ENCODE measurements around the gene MTTP.

The MTTP gene

DNA sequence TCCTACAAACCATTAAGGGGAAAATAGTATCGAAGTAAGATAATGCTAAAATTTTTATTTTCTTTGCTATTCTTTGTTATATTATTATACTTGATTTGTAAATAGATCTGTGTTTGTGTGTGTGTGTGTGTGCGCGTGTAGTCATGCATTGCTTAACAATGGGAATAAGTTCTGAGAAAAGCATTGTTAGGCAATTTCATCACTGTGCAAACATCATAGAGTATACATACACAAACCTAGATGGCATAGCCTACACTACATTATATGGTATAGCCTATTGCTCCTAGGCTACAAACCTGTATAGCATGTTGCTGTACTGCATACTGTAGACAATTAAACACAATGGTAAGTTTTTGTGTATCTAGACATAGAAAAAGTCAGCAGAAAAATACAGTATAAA lies 17.1 kb downstream of the MTTP start:
- TF ChIP-seq, protein P1, sequence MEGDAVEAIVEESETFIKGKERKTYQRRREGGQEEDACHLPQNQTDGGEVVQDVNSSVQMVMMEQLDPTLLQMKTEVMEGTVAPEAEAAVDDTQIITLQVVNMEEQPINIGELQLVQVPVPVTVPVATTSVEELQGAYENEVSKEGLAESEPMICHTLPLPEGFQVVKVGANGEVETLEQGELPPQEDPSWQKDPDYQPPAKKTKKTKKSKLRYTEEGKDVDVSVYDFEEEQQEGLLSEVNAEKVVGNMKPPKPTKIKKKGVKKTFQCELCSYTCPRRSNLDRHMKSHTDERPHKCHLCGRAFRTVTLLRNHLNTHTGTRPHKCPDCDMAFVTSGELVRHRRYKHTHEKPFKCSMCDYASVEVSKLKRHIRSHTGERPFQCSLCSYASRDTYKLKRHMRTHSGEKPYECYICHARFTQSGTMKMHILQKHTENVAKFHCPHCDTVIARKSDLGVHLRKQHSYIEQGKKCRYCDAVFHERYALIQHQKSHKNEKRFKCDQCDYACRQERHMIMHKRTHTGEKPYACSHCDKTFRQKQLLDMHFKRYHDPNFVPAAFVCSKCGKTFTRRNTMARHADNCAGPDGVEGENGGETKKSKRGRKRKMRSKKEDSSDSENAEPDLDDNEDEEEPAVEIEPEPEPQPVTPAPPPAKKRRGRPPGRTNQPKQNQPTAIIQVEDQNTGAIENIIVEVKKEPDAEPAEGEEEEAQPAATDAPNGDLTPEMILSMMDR (IDR thresholded peaks at IDR 0.05; ENCODE audit: low read depth, low read length, missing control alignments): no peak
- DNase-seq (ENCODE audit: low read depth): no peak
- no peak overlapping the region for H3K4me3 ChIP-seq (ENCODE audit: low read depth, low read length)

DNA sequence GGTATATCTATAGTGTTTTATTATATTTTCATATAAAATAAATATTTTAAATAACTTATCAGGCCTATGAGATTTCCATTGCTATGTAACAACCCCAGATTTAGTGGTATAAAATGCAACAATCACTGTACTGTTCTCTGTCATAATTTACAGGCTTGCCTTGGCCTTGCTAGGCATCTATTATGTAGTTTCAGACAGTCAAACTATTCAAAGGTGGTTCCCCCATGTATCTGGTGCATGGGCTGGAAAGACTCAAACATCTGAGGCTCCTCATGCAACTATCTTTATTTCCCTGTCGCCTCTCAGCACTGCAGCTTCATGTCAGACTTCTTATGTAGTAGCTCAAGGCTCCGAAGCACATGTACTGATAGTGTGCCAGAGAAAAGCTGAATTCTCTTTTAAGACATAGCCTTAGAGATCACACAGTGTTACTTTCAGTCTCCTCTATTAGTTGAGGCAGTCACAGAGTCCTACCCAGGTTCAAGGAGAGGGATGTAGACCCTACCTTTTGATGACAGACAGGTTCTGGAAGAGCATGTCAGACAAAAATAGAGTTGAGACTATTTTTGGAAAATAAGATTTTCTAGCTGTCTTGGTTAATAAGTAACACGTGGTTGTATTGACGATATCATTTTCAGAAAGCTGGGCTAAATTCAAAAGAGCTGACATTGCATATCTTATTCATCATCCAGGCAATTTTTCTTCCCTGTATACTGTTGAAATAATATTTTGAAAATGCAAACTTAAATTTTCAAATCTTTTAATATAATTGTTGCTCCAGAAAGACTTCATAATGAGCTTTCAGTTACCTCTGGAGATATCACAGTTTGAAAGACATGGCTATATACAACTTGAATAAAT lies 19.4 kb downstream of the MTTP start:
- TF ChIP-seq, protein P1 (IDR thresholded peaks at IDR 0.05; ENCODE audit: low read depth, low read length, missing control alignments): no peak
- H3K4me3 ChIP-seq (ENCODE audit: low read depth, low read length): no peak overlapping the region
- no peak for DNase-seq (ENCODE audit: low read depth)

DNA sequence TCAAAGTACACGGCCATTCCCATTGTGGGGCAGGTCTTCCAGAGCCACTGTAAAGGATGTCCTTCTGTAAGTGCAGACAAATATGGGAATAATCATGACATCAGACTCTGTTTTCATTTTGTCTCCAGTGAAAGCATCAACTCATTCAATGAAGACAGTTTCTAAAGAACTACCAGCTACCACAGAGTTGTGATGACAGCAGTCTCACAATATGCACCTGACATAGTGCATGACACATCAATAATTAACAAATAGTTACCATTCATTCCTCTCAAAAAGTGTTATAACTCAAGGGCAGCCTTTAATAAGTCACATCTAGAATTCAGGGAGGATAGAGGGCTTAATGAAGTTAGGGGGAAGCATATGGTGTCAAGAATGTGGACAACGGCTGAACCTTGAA lies 20.2 kb downstream of the MTTP start:
- TF ChIP-seq, protein P1 (IDR thresholded peaks at IDR 0.05; ENCODE audit: low read depth, low read length, missing control alignments): no peak
- no peak for DNase-seq (ENCODE audit: low read depth)
- H3K4me3 ChIP-seq (ENCODE audit: low read depth, low read length): no peak overlapping the region

DNA sequence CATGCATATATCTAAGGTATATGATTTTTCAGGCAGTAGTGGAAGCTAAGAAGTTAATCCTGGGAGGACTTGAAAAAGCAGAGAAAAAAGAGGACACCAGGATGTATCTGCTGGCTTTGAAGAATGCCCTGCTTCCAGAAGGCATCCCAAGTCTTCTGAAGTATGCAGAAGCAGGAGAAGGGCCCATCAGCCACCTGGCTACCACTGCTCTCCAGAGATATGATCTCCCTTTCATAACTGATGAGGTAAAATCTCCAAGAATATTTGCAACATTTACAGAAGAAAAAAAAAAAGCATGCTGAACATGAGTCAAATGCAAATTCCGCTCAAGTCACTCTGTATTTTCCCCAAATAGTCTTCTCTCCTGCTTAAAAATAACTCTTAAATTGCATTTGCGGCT lies 32.1 kb downstream of the MTTP start:
- H3K4me3 ChIP-seq (ENCODE audit: low read depth, low read length): no peak overlapping the region
- TF ChIP-seq, protein P1 (IDR thresholded peaks at IDR 0.05; ENCODE audit: low read depth, low read length, missing control alignments): no peak
- DNase-seq (ENCODE audit: low read depth): no peak

DNA sequence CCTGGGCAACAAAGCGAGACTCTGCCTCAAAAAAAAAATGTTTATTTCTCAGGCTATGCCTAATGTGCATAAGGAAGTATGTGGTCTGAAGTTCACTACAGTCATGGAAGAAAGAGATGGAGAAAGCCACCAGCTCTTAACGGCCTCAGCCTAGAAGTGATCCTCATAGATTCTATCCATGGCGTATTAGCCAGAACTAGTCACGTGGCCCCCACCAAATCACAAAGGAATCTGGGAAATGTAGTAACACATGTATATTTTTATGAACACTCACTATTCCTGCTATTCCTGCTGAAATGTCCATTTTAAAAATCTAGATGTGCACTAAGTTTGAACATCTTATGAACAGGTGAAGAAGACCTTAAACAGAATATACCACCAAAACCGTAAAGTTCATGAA lies 33.8 kb downstream of the MTTP start:
- no peak for DNase-seq (ENCODE audit: low read depth)
- TF ChIP-seq, protein P1 (IDR thresholded peaks at IDR 0.05; ENCODE audit: low read depth, low read length, missing control alignments): no peak

DNA sequence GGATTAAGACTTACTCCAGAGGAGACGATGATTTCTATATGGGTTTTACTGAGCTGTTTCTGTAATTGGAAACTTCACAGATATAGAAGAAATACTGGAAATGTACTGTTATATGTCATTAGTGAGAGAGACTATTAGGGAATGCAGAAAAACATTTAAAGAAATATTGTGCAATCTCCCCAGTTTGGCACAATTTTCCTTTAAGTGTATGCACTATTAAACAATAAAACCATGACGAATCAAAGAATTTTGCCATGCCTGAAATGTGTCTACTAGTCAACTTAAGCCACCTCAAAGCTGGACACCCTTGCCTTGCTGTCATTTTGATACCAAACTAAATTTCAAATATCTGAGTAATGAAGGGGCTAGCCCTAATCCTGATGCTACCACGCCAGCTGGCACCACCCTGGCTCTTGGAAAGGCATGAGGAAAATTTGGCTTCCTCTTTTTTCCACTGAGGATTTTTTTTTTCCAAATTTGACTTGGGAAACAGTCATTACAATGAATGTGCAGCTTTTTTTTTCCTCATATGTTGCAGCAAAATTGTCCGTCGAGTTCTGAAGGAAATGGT lies 36.1 kb downstream of the MTTP start:
- TF ChIP-seq, protein P1 (IDR thresholded peaks at IDR 0.05; ENCODE audit: low read depth, low read length, missing control alignments): no peak
- no peak for DNase-seq (ENCODE audit: low read depth)
- no peak overlapping the region for H3K4me3 ChIP-seq (ENCODE audit: low read depth, low read length)

More for the DNA sequence above, 33.8 kb downstream of the MTTP start:
- no peak overlapping the region for H3K4me3 ChIP-seq (ENCODE audit: low read depth, low read length)

All from GM12864 (cell line).